Measurements from ENCODE around the gene PLCH1.

Gene PLCH1

GRCh38 chr3:155744626-155745324 lies at the start of gene PLCH1:
TSS of gene PLCH1 (minus strand) at chr3:155745071. CDS start at chr3:155704224, 40,847 bp downstream.
- DNase-seq, result peak; percentile 87

GRCh38 chr3:155792532-155792931 lies 47.7 kb upstream of the PLCH1 start:
- DNase-seq, result no peak

- no peak for DNase-seq
Measured at GRCh38 chr3:155791190-155791589, 46.3 kb upstream of the PLCH1 start.

- DNase-seq, result no peak
Measured at GRCh38 chr3:155790272-155790925, 45.5 kb upstream of the PLCH1 start.

GRCh38 chr3:155785662-155786295 lies 40.9 kb upstream of the PLCH1 start:
- no peak for DNase-seq

GRCh38 chr3:155782390-155782953 lies 37.6 kb upstream of the PLCH1 start:
- no peak for DNase-seq

- DNase-seq, result no peak
Measured at GRCh38 chr3:155780291-155780690, 35.4 kb upstream of the PLCH1 start.

- DNase-seq, result no peak
Measured at GRCh38 chr3:155778462-155778861, 33.6 kb upstream of the PLCH1 start.

GRCh38 chr3:155772801-155773200 lies 27.9 kb upstream of the PLCH1 start:
- DNase-seq, result no peak

GRCh38 chr3:155771126-155771525 lies 26.3 kb upstream of the PLCH1 start:
- DNase-seq, result no peak

GRCh38 chr3:155766206-155766605 lies 21.3 kb upstream of the PLCH1 start:
- DNase-seq, result no peak

GRCh38 chr3:155763870-155764463 lies 19.1 kb upstream of the PLCH1 start:
- no peak for DNase-seq

- no peak for DNase-seq
Measured at GRCh38 chr3:155760653-155761052, 15.8 kb upstream of the PLCH1 start.

- no peak for DNase-seq
Measured at GRCh38 chr3:155757577-155757976, 12.7 kb upstream of the PLCH1 start.

GRCh38 chr3:155753038-155753639 lies 8.3 kb upstream of the PLCH1 start:
- DNase-seq, result peak; percentile 61

GRCh38 chr3:155748611-155749365 lies 3.9 kb upstream of the PLCH1 start:
- no peak for DNase-seq

- DNase-seq, result no peak
Measured at GRCh38 chr3:155747946-155748290, 3.0 kb upstream of the PLCH1 start.

GRCh38 chr3:155747286-155747945 lies 2.5 kb upstream of the PLCH1 start:
- no peak for DNase-seq

- no peak for DNase-seq
Measured at GRCh38 chr3:155746703-155747102, 1.8 kb upstream of the PLCH1 start.

- peak; percentile 69 for DNase-seq
Measured at GRCh38 chr3:155745795-155746550, 1.1 kb upstream of the PLCH1 start.
